Naive thymus-derived CD4-positive, alpha-beta T cell (primary cell): ENCODE results near the gene CRHR2. TPM values are rescaled to one million over a fixed set of nuclear protein-coding genes. Genes with fewer than 3 reads are reported as not detected.

ENCODE experiments used
- ATAC-seq: fragments of 150-1000 bp; cut with Tn5 transposase; 2 replicates; pipeline ENCODE4 v1.10.0; 2021; ENCODE audit warnings: mild to moderate bottlenecking, moderate library complexity
- CTCF ChIA-PET: fragments of 350-600 bp; sonication (Branson Sonifier 250); formaldehyde crosslinking; loops from one replicate; lab custom pipeline; 2021; ENCODE audit warnings: antibody characterized with exemption; lab: Charles Lee
- POLR2A ChIA-PET: fragments of 350-600 bp; sonication (Branson Sonifier 250); formaldehyde crosslinking; loops from one replicate; lab custom pipeline; 2021; ENCODE audit warnings: antibody characterized with exemption, inconsistent platforms; lab: Charles Lee
- DNase-seq, 9 donors: peaks; one replicate each; pipeline versions ENCODE4 v3.0.0 to v3.0.0-alpha.2; 2020 to 2022; ENCODE audit warnings: mixed read lengths in 1 of 9
- H3K27ac ChIP-seq: one replicate; pipeline ENCODE4 v1.7.0; 2013; ENCODE audit warnings: mild to moderate bottlenecking, low read depth, low read length, moderate library complexity
- H3K27me3 ChIP-seq, 2 donors: one replicate each; pipeline ENCODE4 v1.7.0; 2013; ENCODE audit warnings: low read length in 2 of 2, mild to moderate bottlenecking in 2 of 2, moderate library complexity in 2 of 2; ENCODE audit not compliant: control insufficient read depth in 2 of 2, insufficient read depth in 2 of 2
- H3K36me3 ChIP-seq, 3 experiments: 1 replicate in 2 of 3; 2 replicates in 1 of 3; pipeline ENCODE4 v1.7.0; 2013; ENCODE audit warnings: low read length in 3 of 3, mild to moderate bottlenecking in 3 of 3, moderate library complexity in 1 of 3; ENCODE audit not compliant: insufficient read depth in 3 of 3, control insufficient read depth in 2 of 3
- H3K4me1 ChIP-seq, 2 donors: one replicate each; pipeline ENCODE4 v1.7.0; 2013; ENCODE audit warnings: low read length in 2 of 2, mild to moderate bottlenecking in 2 of 2, moderate library complexity in 1 of 2; ENCODE audit not compliant: control insufficient read depth in 2 of 2, insufficient read depth in 2 of 2
- H3K4me3 ChIP-seq: 2 replicates; pipeline ENCODE4 v1.7.0; 2013; ENCODE audit warnings: mild to moderate bottlenecking, low read length
- H3K9me3 ChIP-seq, 3 experiments: 1 replicate in 2 of 3; 2 replicates in 1 of 3; pipeline ENCODE4 v1.7.0; 2013; ENCODE audit warnings: low read length in 3 of 3; ENCODE audit not compliant: control insufficient read depth in 2 of 3
- H3K27ac Mint-ChIP-seq, 9 donors: one replicate each; pipeline ENCODE4 v1.8.0; 2020 to 2022; ENCODE audit warnings: mixed read lengths in 9 of 9, mild to moderate bottlenecking in 8 of 9, moderate library complexity in 5 of 9, inconsistent platforms in 2 of 9
- H3K27me3 Mint-ChIP-seq, 5 donors: one replicate each; pipeline ENCODE4 v1.8.0; 2021 to 2022; ENCODE audit warnings: mixed read lengths in 5 of 5, mild to moderate bottlenecking in 1 of 5
- H3K36me3 Mint-ChIP-seq, 5 donors: one replicate each; pipeline ENCODE4 v1.8.0; 2020 to 2022; ENCODE audit warnings: mixed read lengths in 5 of 5, mild to moderate bottlenecking in 3 of 5, inconsistent platforms in 1 of 5
- H3K4me1 Mint-ChIP-seq, 7 donors: one replicate each; pipeline ENCODE4 v1.8.0; 2020 to 2022; ENCODE audit warnings: mixed read lengths in 7 of 7, mild to moderate bottlenecking in 3 of 7, inconsistent platforms in 1 of 7
- H3K4me3 Mint-ChIP-seq, 10 donors: one replicate each; pipeline ENCODE4 v1.8.0; 2020 to 2022; ENCODE audit warnings: mild to moderate bottlenecking in 10 of 10, mixed read lengths in 10 of 10, moderate library complexity in 6 of 10, inconsistent platforms in 2 of 10
- H3K9me3 Mint-ChIP-seq, 11 donors: one replicate each; pipeline ENCODE4 v1.8.0; 2020 to 2022; ENCODE audit warnings: mixed read lengths in 11 of 11, mild to moderate bottlenecking in 4 of 11, inconsistent platforms in 1 of 11, moderate library complexity in 1 of 11
- intact Hi-C, 2 donors: fragments of 100-400 bp; cut with micrococcal nuclease; formaldehyde crosslinking; loops; one replicate each; pipeline ENCODE4 v1.15.1; 2023
- polyA plus RNA-seq, 2 donors: library from polyadenylated mRNA; unstranded; fragments of 300-500 nt; fragmentation: Illumina TruSeq; gene quantifications; one replicate each; pipeline ENCODE4 v1.2.3, GENCODE V29; 2021
- total RNA-seq, 6 experiments: library from RNA in 5 of 6; stranded (reverse) in 5 of 6; gene quantifications; 1 replicate in 5 of 6; 2 replicates in 1 of 6; pipeline ENCODE4 v1.2.3 and lab custom pipeline; 2021 to 2026

CRHR2 gene
- total and polyA plus RNA-seq, 7 experiments from 2014 or later: not detected

DNA sequence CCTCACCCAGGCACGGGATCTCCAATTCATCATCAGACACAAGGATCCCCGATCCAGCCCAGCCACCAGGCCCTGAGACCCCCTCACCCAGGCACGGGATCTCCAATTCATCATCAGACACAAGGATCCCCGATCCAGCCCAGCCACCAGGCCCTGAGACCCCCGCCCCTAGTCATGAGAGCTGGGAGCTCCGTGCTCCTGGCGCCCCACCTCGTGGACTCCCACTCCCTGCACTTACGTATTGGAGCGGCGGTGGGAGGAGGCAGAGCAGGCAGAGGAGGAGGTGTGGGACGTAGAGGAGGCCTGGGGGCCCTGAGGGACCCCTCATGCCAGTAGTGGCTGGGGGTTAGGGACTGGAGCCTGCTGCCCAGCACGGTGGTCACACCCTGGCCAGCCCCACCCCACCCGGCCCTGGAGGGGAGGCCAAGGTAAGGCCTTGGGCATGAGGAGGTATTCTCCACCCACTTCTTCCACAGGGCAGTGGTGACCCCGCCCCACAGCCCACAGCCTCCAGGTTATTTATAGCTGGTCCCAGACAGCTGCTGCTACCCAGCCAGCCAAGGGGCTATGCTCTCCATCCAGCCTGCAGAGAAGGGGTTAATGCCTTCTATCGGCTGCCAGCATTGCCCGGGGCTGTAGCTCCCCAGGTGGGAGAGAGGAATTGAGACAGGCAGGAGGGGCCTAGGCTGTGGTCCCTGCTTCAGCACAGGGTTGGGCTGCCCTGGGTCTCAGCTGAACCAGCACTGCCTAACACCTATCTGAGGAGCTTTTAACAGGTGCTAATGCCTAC, 17.6 kb upstream of the CRHR2 start:
- ChIA-PET CTCF (interaction anchor here (1.0 to 9.0 kb wide), 3 partner anchors 27 to 82 kb away, joined by 3 to 106 read pairs (median 4); no protein-coding TSS in a partner anchor), POLR2A (interaction anchor here (0.6 kb wide), 1 partner anchor 40 kb away, joined by 5 read pairs; no protein-coding TSS in a partner anchor)
- no peaks in the 10 kb centered on the region for H3K36me3 ChIP-seq
- ATAC-seq: no peak
- H3K9me3 ChIP-seq: no peaks in the 10 kb centered on the region
- no peaks in the 10 kb centered on the region for H3K4me1 ChIP-seq
- peaks cover 7 to 32% (median 12%) of the 10 kb centered on the region in 7 donors for H3K4me1 Mint-ChIP-seq
- intact Hi-C loops: no loop called here
- no peak for DNase-seq
- no peaks in the 10 kb centered on the region for H3K27me3 ChIP-seq
- H3K27ac Mint-ChIP-seq: peak overlapping the region in 3 of 9 donors; percentile 16 to 74 (median 40)
- peak overlapping the region in 1 of 10 donors; percentile 39 for H3K4me3 Mint-ChIP-seq
- H3K27ac ChIP-seq: no peak overlapping the region
- H3K36me3 Mint-ChIP-seq: peaks cover 0 to 1% (median 0%) of the 10 kb centered on the region in 5 donors
- peaks cover 0 to 8% (median 0%) of the 10 kb centered on the region in 5 donors for H3K27me3 Mint-ChIP-seq
- H3K4me3 ChIP-seq: no peak overlapping the region
- no peaks in the 10 kb centered on the region for H3K9me3 Mint-ChIP-seq

DNA sequence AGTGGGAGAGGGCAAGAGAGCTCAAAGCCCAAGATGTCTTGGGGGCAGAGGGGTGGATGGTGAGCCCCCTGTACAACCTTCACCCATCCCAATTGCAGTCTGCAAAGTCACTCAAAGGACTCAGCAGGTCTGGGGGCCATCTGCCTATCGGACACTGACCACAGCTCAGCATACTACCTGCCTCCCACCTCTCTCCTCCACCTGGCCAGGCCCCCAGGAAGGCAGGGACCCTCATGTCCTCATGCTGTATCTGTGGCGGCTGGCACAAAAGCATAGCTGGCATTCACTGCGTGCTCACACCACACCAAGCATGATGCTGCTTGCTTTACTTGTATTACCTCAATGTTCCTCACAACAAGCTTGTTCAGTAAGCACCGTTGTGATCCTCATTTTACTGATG, 16.2 kb upstream of the CRHR2 start:
- Histone ChIP-seq H3K27ac (no peak overlapping the region), H3K4me1 (no peaks in the 10 kb centered on the region), H3K4me3 (no peak overlapping the region), H3K9me3 (no peaks in the 10 kb centered on the region), H3K36me3 (no peaks in the 10 kb centered on the region), H3K27me3 (no peaks in the 10 kb centered on the region)
- no peak for ATAC-seq
- H3K36me3 Mint-ChIP-seq: peaks cover 0 to 1% (median 0%) of the 10 kb centered on the region in 5 donors
- H3K4me3 Mint-ChIP-seq: peak overlapping the region in 1 of 10 donors; percentile 66
- POLR2A ChIA-PET: no interaction called here
- H3K4me1 Mint-ChIP-seq: peaks cover 7 to 32% (median 12%) of the 10 kb centered on the region in 7 donors
- H3K27ac Mint-ChIP-seq: peak overlapping the region in 1 of 9 donors; percentile 65
- peaks cover 0 to 9% (median 0%) of the 10 kb centered on the region in 5 donors for H3K27me3 Mint-ChIP-seq
- intact Hi-C loops: no loop called here
- no peak for DNase-seq
- no peaks in the 10 kb centered on the region for H3K9me3 Mint-ChIP-seq
- CTCF ChIA-PET: interaction anchor here (1.5 to 9.0 kb wide), 2 partner anchors 29 to 42 kb away, joined by 3 to 106 read pairs; no protein-coding TSS in a partner anchor

DNA sequence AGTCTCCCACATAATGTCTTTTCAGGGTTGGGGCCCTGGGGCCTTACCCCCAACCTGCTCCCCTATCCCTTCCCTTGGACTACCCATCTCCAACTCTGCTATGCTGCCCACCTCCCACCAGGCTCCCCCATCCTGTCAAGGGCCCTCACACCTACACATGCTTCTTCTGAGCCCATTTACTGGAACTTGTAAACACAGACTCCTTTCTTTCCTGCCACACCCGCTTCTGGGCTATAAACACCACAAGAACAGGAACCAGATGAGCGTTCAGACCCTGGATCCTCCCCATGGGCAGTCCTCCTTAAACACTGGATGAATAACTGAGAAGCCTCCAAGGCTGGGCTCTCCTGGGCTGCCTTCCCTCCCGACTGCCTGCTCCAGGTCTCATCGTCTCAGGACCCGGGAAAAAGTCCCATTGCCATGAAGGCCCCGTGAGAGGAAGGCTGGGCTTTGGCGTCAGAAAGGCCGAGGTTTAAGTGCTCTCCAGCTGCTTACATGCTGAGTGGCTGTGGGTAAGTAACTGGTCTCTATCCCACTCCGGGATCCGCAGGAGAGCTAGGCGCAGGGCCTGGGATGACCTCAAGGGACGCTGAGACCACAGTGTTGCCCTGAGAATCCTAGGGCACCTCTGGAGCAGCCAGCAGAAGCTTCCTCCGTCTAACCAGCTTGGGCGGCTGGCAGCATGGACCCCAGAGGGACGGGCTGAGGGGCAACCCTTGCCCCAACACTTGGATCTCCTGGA, 15.6 kb upstream of the CRHR2 start:
- ChIA-PET POLR2A (no interaction called here), CTCF (interaction anchor here (1.3 to 9.0 kb wide), 3 partner anchors 29 to 42 kb away, joined by 3 to 106 read pairs (median 4); no protein-coding TSS in a partner anchor)
- no peaks in the 10 kb centered on the region for H3K4me1 ChIP-seq
- Mint-ChIP-seq H3K27ac (peak overlapping the region in 7 of 9 donors; percentile 3 to 84 (median 40)), H3K9me3 (no peaks in the 10 kb centered on the region), H3K4me3 (peak overlapping the region in 3 of 10 donors; percentile 3 to 66 (median 30)), H3K27me3 (peaks cover 0 to 6% (median 0%) of the 10 kb centered on the region in 5 donors), H3K4me1 (peaks cover 7 to 32% (median 12%) of the 10 kb centered on the region in 7 donors), H3K36me3 (peaks cover 0 to 1% (median 0%) of the 10 kb centered on the region in 5 donors)
- H3K36me3 ChIP-seq: no peaks in the 10 kb centered on the region
- no peaks in the 10 kb centered on the region for H3K9me3 ChIP-seq
- intact Hi-C loops: no loop called here
- no peak overlapping the region for H3K4me3 ChIP-seq
- no peak overlapping the region for H3K27ac ChIP-seq
- DNase-seq (peak in 1 of 9 donors; percentile 5), ATAC-seq (no peak)
- H3K27me3 ChIP-seq: no peaks in the 10 kb centered on the region

DNA sequence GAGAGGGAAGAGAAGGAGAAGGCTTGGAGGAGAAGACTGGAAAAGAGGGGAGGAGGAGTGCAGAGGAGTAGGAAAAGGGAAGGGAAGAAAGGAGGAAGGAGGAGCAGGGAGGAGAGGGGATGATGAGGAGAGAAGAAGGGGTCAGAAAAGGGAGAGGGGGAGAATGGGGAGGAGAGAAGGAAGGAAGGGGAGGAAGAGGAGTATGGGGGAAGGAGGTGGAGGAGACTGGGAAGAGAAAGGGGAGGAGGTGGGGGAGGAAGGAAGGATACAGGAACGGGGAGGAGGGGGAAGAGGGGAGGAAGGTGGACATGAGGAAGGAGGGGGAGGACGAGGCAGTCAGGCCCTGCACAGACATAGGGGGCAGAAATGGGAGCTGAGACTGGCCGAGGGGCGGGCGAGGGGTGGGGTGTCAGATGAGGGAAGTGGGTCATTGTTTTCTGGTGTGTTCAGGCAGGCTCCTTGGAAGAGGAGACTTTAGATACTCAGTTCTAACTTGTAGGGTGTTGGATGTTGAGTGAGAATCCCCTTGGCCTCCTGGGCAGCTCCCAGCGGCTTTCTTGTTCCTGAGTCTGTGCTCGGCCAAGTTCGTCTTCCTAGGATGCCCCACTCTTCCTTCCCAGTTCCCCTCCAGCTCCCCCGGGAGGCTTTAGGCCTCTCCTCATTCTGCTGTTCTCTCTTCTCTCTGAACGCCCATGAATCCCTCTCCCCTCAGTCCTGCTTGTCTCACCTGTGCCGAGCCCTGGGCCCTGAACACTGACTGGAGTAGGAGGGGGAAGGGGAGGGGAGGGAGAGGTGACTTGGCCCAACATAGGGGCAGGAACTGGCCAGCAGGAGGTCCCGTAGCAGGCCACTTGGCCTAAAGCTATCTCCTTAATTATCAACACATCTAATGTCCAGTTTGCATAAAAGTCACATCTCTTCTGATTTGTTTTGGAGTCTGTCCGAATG, 12.8 kb upstream of the CRHR2 start:
- Mint-ChIP-seq H3K4me1 (peaks cover 5 to 23% (median 7%) of the 10 kb centered on the region in 7 donors), H3K36me3 (no peaks in the 10 kb centered on the region), H3K9me3 (no peaks in the 10 kb centered on the region), H3K27me3 (peaks cover 0 to 8% (median under 1%) of the 10 kb centered on the region in 5 donors), H3K4me3 (no peak overlapping the region), H3K27ac (no peak overlapping the region)
- POLR2A ChIA-PET: no interaction called here
- no peak for DNase-seq
- Histone ChIP-seq H3K36me3 (no peaks in the 10 kb centered on the region), H3K4me1 (no peaks in the 10 kb centered on the region), H3K27me3 (no peaks in the 10 kb centered on the region), H3K27ac (no peak overlapping the region), H3K4me3 (no peak overlapping the region), H3K9me3 (no peaks in the 10 kb centered on the region)
- CTCF ChIA-PET: interaction anchor here (1.2 to 1.6 kb wide), 2 partner anchors 44 to 46 kb away, joined by 3 to 4 read pairs; no protein-coding TSS in a partner anchor
- intact Hi-C loops: no loop called here
- no peak for ATAC-seq

DNA sequence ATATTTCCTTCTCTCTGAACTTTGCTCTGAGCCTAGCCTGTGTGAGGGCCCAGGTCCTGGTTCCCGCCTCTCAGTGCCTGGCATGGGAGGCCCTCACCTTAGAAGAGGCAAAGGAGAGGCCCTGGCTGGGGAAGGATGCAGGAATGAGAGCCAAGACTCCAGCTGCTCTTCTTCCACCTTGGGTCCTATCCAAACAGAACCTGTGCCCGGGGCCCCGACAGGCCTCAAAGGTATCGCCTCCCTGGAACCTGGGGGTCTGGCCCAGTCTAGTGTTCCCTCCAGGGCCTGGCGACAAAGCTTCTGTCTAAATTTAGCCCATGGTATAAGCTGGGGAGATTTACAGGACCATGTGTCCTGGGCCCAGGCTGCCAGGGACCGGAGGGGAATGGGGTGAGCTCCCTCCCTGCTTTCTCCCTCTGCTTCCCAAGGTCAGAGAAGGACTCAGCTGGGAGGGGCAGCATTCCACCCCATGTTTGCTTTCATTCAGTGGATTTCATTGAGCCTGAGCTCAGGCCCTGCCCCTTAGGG, 12.0 kb upstream of the CRHR2 start:
- H3K27ac ChIP-seq: no peak overlapping the region
- DNase-seq: no peak
- no peak overlapping the region for H3K4me3 Mint-ChIP-seq
- H3K27me3 Mint-ChIP-seq: peaks cover 0 to 10% (median 7%) of the 10 kb centered on the region in 5 donors
- no peaks in the 10 kb centered on the region for H3K36me3 Mint-ChIP-seq
- intact Hi-C loops: no loop called here
- H3K4me1 ChIP-seq: no peaks in the 10 kb centered on the region
- POLR2A ChIA-PET: no interaction called here
- H3K4me1 Mint-ChIP-seq: peaks cover 5 to 18% (median 7%) of the 10 kb centered on the region in 7 donors
- no peaks in the 10 kb centered on the region for H3K9me3 Mint-ChIP-seq
- H3K27ac Mint-ChIP-seq: peak overlapping the region in 1 of 9 donors; percentile 12
- no peak overlapping the region for H3K4me3 ChIP-seq
- no peak for ATAC-seq
- H3K27me3 ChIP-seq: no peaks in the 10 kb centered on the region
- CTCF ChIA-PET: interaction anchor here (1.2 to 1.6 kb wide), 2 partner anchors 45 to 47 kb away, joined by 3 to 4 read pairs; no protein-coding TSS in a partner anchor
- no peaks in the 10 kb centered on the region for H3K9me3 ChIP-seq
- H3K36me3 ChIP-seq: no peaks in the 10 kb centered on the region
